HepG2 (cell line): ENCODE measurements around the gene CNTF. TPM values are rescaled to one million over a fixed set of nuclear protein-coding genes. Genes with fewer than 3 reads are reported as not detected.

Source experiments
- ARNTL ChIP-seq: sonication (generic); formaldehyde crosslinking; IDR thresholded peaks from 2 replicates; pipeline ENCODE4 v1.4.0; 2020; ENCODE audit warnings: mild to moderate bottlenecking, missing genetic modification reagents
- CEBPZ ChIP-seq: IDR thresholded peaks from 2 replicates; pipeline ENCODE4 v1.6.1; 2012; ENCODE audit warnings: low read length, improper control_type of control experiment
- DR1 ChIP-seq: sonication (generic); formaldehyde crosslinking; IDR thresholded peaks from 2 replicates; pipeline ENCODE4 v1.8.0; 2021; ENCODE audit warnings: mild to moderate bottlenecking, missing genetic modification reagents, inconsistent platforms
- FOXO4 ChIP-seq: sonication (generic); formaldehyde crosslinking; conservative IDR thresholded peaks from 2 replicates; pipeline ENCODE4 v1.8.1; 2023; ENCODE audit warnings: missing genetic modification reagents
- HNF4A ChIP-seq: sonication (generic); formaldehyde crosslinking; IDR thresholded peaks from 2 replicates; pipeline ENCODE4 v1.4.0; 2020; ENCODE audit warnings: missing genetic modification reagents
- HOXA7 ChIP-seq: sonication (generic); formaldehyde crosslinking; IDR thresholded peaks from 2 replicates; pipeline ENCODE4 v1.8.1; 2022; ENCODE audit warnings: mild to moderate bottlenecking, missing genetic modification reagents, moderate library complexity
- NFIC ChIP-seq: IDR thresholded peaks from 2 replicates; pipeline ENCODE4 v1.6.1; 2012; ENCODE audit warnings: mild to moderate bottlenecking, low read length, inconsistent platforms
- PHB2 ChIP-seq: fragments of 450-650 bp; IDR thresholded peaks from 2 replicates; pipeline ENCODE4 v1.6.1; 2018; ENCODE audit not compliant: partially characterized antibody
- TEF ChIP-seq: sonication (generic); formaldehyde crosslinking; IDR thresholded peaks from 2 replicates; pipeline ENCODE4 v1.5.0; 2020; ENCODE audit warnings: missing genetic modification reagents
- TRIM24 ChIP-seq: sonication (generic); formaldehyde crosslinking; IDR thresholded peaks from 2 replicates; pipeline ENCODE4 v1.8.0; 2022; ENCODE audit warnings: mild to moderate bottlenecking, missing genetic modification reagents
- ZHX2 ChIP-seq, 2 experiments: sonication (generic) in 1 of 2; formaldehyde crosslinking in 1 of 2; IDR thresholded peaks; 2 replicates each; pipeline versions ENCODE4 v1.6.1 to v1.9.0; 2014 to 2022; ENCODE audit warnings: antibody characterized with exemption in 1 of 2, borderline replicate concordance in 1 of 2, inconsistent platforms in 1 of 2, low read depth in 1 of 2, missing genetic modification reagents in 1 of 2
- ZNF232 ChIP-seq: sonication (generic); formaldehyde crosslinking; IDR thresholded peaks from 2 replicates; pipeline ENCODE4 v1.4.0; 2020; ENCODE audit warnings: missing genetic modification reagents, borderline replicate concordance
- ZNF431 ChIP-seq: sonication (generic); formaldehyde crosslinking; IDR thresholded peaks from 2 replicates; pipeline ENCODE4 v1.9.0; 2022; ENCODE audit warnings: missing genetic modification reagents, low read depth, mild to moderate bottlenecking, borderline replicate concordance
- ZNF567 ChIP-seq: sonication (generic); formaldehyde crosslinking; IDR thresholded peaks from 2 replicates; pipeline ENCODE4 v1.8.1; 2023; ENCODE audit warnings: mild to moderate bottlenecking, missing genetic modification reagents, borderline replicate concordance
- ZNF570 ChIP-seq: sonication (generic); formaldehyde crosslinking; IDR thresholded peaks from 2 replicates; pipeline ENCODE4 v1.4.0; 2020; ENCODE audit warnings: mild to moderate bottlenecking, missing genetic modification reagents, borderline replicate concordance
- ZNF615 ChIP-seq: sonication (generic); formaldehyde crosslinking; IDR thresholded peaks from 2 replicates; pipeline ENCODE4 v1.5.0; 2020; ENCODE audit warnings: mild to moderate bottlenecking, missing genetic modification reagents, borderline replicate concordance
- ZNF878 ChIP-seq: sonication (generic); formaldehyde crosslinking; IDR thresholded peaks from 2 replicates; pipeline ENCODE4 v1.8.1; 2023; ENCODE audit warnings: mild to moderate bottlenecking, missing genetic modification reagents, moderate library complexity
- polyA plus RNA-seq, 8 experiments: library from polyadenylated mRNA; depleted of rRNA in 3 of 8; stranded (reverse) in 7 of 8; unstranded in 1 of 8; fragments of >200 nt; fragmentation: Illumina TruSeq in 4 of 8; extraction: Trizol in 4 of 8; gene quantifications; 2 replicates each; pipeline versions ENCODE4 v1.2.1 to v1.2.3, GENCODE V29; 2011 to 2016; ENCODE audit warnings: low read depth in 4 of 8, missing spikeins in 1 of 8, mixed read lengths in 1 of 8; ENCODE audit not compliant: insufficient read depth in 1 of 8
- total RNA-seq, 5 experiments: library from RNA; depleted of rRNA; stranded (reverse); fragments of >200 nt; fragmentation: Illumina TruSeq; extraction: Trizol; gene quantifications; 2 replicates each; pipeline ENCODE4 v1.2.3, GENCODE V29; 2016; ENCODE audit warnings: low read depth in 1 of 5

CNTF gene
- total and polyA plus RNA-seq, 2 of the 13 experiments (the other 11 are each of a cell fraction or from before 2014, with no cell fraction given): 0.51 to 2.3 TPM

- TF ChIP-seq CEBPZ (no peak), FOXO4 (CRISPR knock-in tag) (no peak), ZNF567 (CRISPR knock-in tag) (no peak), ZNF878 (CRISPR knock-in tag) (0 out of 2 replicates have a peak, but pooled peaks have one; percentile 20), TEF (CRISPR knock-in tag) (no peak), HOXA7 (CRISPR knock-in tag) (no peak), TRIM24 (CRISPR knock-in tag) (no peak), ZNF431 (CRISPR knock-in tag) (no peak), HNF4A (CRISPR knock-in tag) (no peak), NFIC (0 out of 2 replicates have a peak, but pooled peaks have one; percentile 14), ZHX2 (IDR thresholded peaks at IDR 0.05; ENCODE audit: low read depth) (no peak), ZHX2 (CRISPR knock-in tag; IDR thresholded peaks at IDR 0.05; ENCODE audit: borderline replicate concordance) (no peak), DR1 (CRISPR knock-in tag) (0 out of 2 replicates have a peak, but pooled peaks have one; percentile 22), ARNTL (CRISPR knock-in tag) (no peak), ZNF570 (CRISPR knock-in tag) (no peak), ZNF615 (CRISPR knock-in tag) (no peak), PHB2 (no peak), ZNF232 (CRISPR knock-in tag) (no peak)
These were observed 44.8 kb upstream of the CNTF start (continued) for GRCh38 chr11:58577555-58578135.
